ENCODE results near the gene CLDN11.
A peak's percentile ranks its signal among the peaks of the same experiment; 100 is the strongest.

- TF ChIP-seq PBX3 (IDR thresholded peaks at IDR 0.05) (no peak), RAD21 (IDR thresholded peaks at IDR 0.05; ENCODE audit: low read length) (peak; percentile 74), YY1 (IDR thresholded peaks at IDR 0.05; ENCODE audit: low read depth) (no peak), CTCF (IDR thresholded peaks at IDR 0.05) (peak; percentile 69), CHD2 (IDR thresholded peaks at IDR 0.05; ENCODE audit: low read length, partially characterized antibody) (no peak), RFX5 (IDR thresholded peaks at IDR 0.05; ENCODE audit: low read length) (no peak), RCOR1 (IDR thresholded peaks at IDR 0.05; ENCODE audit: low read length) (no peak), FOXM1 (IDR thresholded peaks at IDR 0.05; ENCODE audit: low read depth) (no peak), GABPA (IDR thresholded peaks at IDR 0.05; ENCODE audit: low read depth) (no peak), MEF2A (IDR thresholded peaks at IDR 0.05; ENCODE audit: borderline replicate concordance, low read depth) (no peak)
- TF ChIP-seq, protein P1, sequence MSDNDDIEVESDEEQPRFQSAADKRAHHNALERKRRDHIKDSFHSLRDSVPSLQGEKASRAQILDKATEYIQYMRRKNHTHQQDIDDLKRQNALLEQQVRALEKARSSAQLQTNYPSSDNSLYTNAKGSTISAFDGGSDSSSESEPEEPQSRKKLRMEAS (IDR thresholded peaks at IDR 0.05; ENCODE audit: low read depth), result no peak
- TF ChIP-seq, protein P2, sequence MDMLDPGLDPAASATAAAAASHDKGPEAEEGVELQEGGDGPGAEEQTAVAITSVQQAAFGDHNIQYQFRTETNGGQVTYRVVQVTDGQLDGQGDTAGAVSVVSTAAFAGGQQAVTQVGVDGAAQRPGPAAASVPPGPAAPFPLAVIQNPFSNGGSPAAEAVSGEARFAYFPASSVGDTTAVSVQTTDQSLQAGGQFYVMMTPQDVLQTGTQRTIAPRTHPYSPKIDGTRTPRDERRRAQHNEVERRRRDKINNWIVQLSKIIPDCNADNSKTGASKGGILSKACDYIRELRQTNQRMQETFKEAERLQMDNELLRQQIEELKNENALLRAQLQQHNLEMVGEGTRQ (IDR thresholded peaks at IDR 0.05; ENCODE audit: borderline replicate concordance, low read depth, low read length), result no peak
Measured at GRCh38 chr3:170410428-170411029, 8.1 kb upstream of the CLDN11 start.

Data from SK-N-SH (cell line).